SK-N-SH (cell line): ENCODE data around the gene SBF2. TPM values are rescaled to one million over a fixed set of nuclear protein-coding genes. Genes with fewer than 3 reads are reported as not detected.

Experiments
- CTCF ChIA-PET: fragments of 300-600, 350-600 bp; formaldehyde crosslinking; extraction: SDS; loops from one replicate; lab custom pipeline; 2021; lab: Yijun Ruan, JAX
- POLR2A ChIA-PET: fragments of 350-600 bp; sonication (Branson Sonifier 250); formaldehyde crosslinking; extraction: SDS; loops from one replicate; lab custom pipeline; 2020; ENCODE audit warnings: antibody characterized with exemption, inconsistent platforms; lab: Yijun Ruan, JAX
- DNase-seq: peaks from one replicate; pipeline ENCODE4 v3.0.0; 2012
- H2AFZ ChIP-seq: fragments of 200-600 bp; sonication (generic); 2 replicates; pipeline ENCODE4 v1.8.1; 2016; ENCODE audit warnings: antibody characterized with exemption, mild to moderate bottlenecking, low read depth
- H3F3A ChIP-seq: fragments of 200-600 bp; sonication (generic); replicated peaks from 2 replicates; pipeline ENCODE3; 2016; ENCODE audit warnings: antibody characterized with exemption, mild to moderate bottlenecking; ENCODE audit not compliant: insufficient read depth
- H3K27ac ChIP-seq, 2 experiments: fragments of 200-500 bp in 1 of 2; fragments of 200-600 bp in 1 of 2; sonication (Bioruptor generic) in 1 of 2; sonication (generic), shearing (Covaris generic) in 1 of 2; 2 replicates each; pipeline versions ENCODE4 v1.5.1 to v1.6.1; 2014 to 2016; ENCODE audit warnings: low read depth in 2 of 2, inconsistent platforms in 1 of 2, low read length in 1 of 2, mild to moderate bottlenecking in 1 of 2, mixed read lengths in 1 of 2
- H3K27me3 ChIP-seq: fragments of 200-600 bp; sonication (generic), shearing (Covaris generic); 2 replicates; pipeline ENCODE4 v1.6.1; 2016; ENCODE audit warnings: mixed run types; ENCODE audit not compliant: insufficient read depth
- H3K36me3 ChIP-seq, 2 experiments: fragments of 200-500 bp in 1 of 2; fragments of 200-600 bp in 1 of 2; sonication (Bioruptor generic) in 1 of 2; sonication (generic) in 1 of 2; replicated peaks in 1 of 2; 2 replicates each; pipeline versions ENCODE3 to v1.5.1; 2014 to 2016; ENCODE audit warnings: low read length in 1 of 2, mild to moderate bottlenecking in 1 of 2; ENCODE audit not compliant: insufficient read depth in 2 of 2, control insufficient read depth in 1 of 2
- H3K4me1 ChIP-seq, 2 experiments: fragments of 200-500 bp in 1 of 2; fragments of 200-600 bp in 1 of 2; sonication (Bioruptor generic) in 1 of 2; sonication (generic), shearing (Covaris generic) in 1 of 2; 2 replicates each; pipeline versions ENCODE4 v1.5.1 to v1.6.1; 2014 to 2016; ENCODE audit warnings: low read depth in 1 of 2, low read length in 1 of 2, mixed run types in 1 of 2; ENCODE audit not compliant: insufficient read depth in 2 of 2, control insufficient read depth in 1 of 2
- H3K4me2 ChIP-seq: fragments of 200-600 bp; sonication (generic), shearing (Covaris generic); 2 replicates; pipeline ENCODE4 v1.6.1; 2017; ENCODE audit warnings: mixed run types
- H3K4me3 ChIP-seq, 2 experiments: fragments of 200-500 bp in 1 of 2; fragments of 200-600 bp in 1 of 2; sonication (Bioruptor generic) in 1 of 2; sonication (generic), shearing (Covaris generic) in 1 of 2; 2 replicates each; pipeline versions ENCODE4 v1.5.1 to v1.8.1; 2014 to 2016; ENCODE audit warnings: low read depth in 2 of 2, inconsistent platforms in 1 of 2, low read length in 1 of 2, mild to moderate bottlenecking in 1 of 2, mixed read lengths in 1 of 2, moderate library complexity in 1 of 2
- H3K79me2 ChIP-seq: fragments of 200-600 bp; sonication (generic); 2 replicates; pipeline ENCODE4 v1.8.1; 2017; ENCODE audit warnings: mild to moderate bottlenecking; ENCODE audit not compliant: insufficient read depth
- H3K9ac ChIP-seq: fragments of 200-600 bp; sonication (generic); 2 replicates; pipeline ENCODE4 v1.6.1; 2017; ENCODE audit warnings: mixed run types
- H3K9me2 ChIP-seq: fragments of 200-600 bp; sonication (generic); 2 replicates; pipeline ENCODE4 v1.6.1; 2017; ENCODE audit warnings: mixed run types
- H3K9me3 ChIP-seq: fragments of 200-600 bp; sonication (generic); 2 replicates; pipeline ENCODE4 v1.6.1; 2017; ENCODE audit warnings: mixed run types, mild to moderate bottlenecking, moderate library complexity
- H4K20me1 ChIP-seq: fragments of 200-600 bp; sonication (generic); 2 replicates; pipeline ENCODE4 v1.6.1; 2017; ENCODE audit warnings: mild to moderate bottlenecking, mixed run types; ENCODE audit not compliant: insufficient read depth
- ELF1 ChIP-seq: IDR thresholded peaks from 2 replicates; pipeline ENCODE4 v1.4.0; 2012
- EZH2phosphoT487 ChIP-seq: fragments of 200-600 bp; sonication (generic); IDR thresholded peaks from 2 replicates; pipeline ENCODE4 v1.6.1; 2017; ENCODE audit warnings: low read depth, mixed run types, mild to moderate bottlenecking, antibody characterized with exemption, moderate library complexity, borderline replicate concordance
- FOXJ3 ChIP-seq: sonication (generic); formaldehyde crosslinking; IDR thresholded peaks from 2 replicates; pipeline ENCODE4 v1.5.1; 2020; ENCODE audit warnings: mild to moderate bottlenecking, missing genetic modification reagents
- FOXM1 ChIP-seq: IDR thresholded peaks from 2 replicates; pipeline ENCODE4 v1.4.0; 2012; ENCODE audit warnings: low read depth, mild to moderate bottlenecking
- GABPA ChIP-seq: IDR thresholded peaks from 2 replicates; pipeline ENCODE4 v1.4.0; 2012; ENCODE audit warnings: low read depth, mild to moderate bottlenecking
- MEF2A ChIP-seq: IDR thresholded peaks from 2 replicates; pipeline ENCODE4 v1.4.0; 2012; ENCODE audit warnings: low read depth, borderline replicate concordance
- NFIC ChIP-seq: IDR thresholded peaks from 2 replicates; pipeline ENCODE4 v1.4.0; 2012; ENCODE audit warnings: borderline replicate concordance
- RXRA ChIP-seq: IDR thresholded peaks from 2 replicates; pipeline ENCODE4 v1.4.0; 2012; ENCODE audit warnings: low read depth, mild to moderate bottlenecking, borderline replicate concordance
- SIN3A ChIP-seq: IDR thresholded peaks from 2 replicates; pipeline ENCODE4 v1.6.1; 2012; ENCODE audit warnings: low read depth, mild to moderate bottlenecking, low read length, moderate library complexity, borderline replicate concordance
- TCF12 ChIP-seq: IDR thresholded peaks from 2 replicates; pipeline ENCODE4 v1.4.0; 2012
- WGBS: methylation state at CpG from one replicate; pipeline ENCODE4 v1.1.6; 2017; ENCODE audit warnings: low lambda C conversion rate; 5-methylcytosine and 5-hydroxymethylcytosine counted together
- polyA plus RNA-seq, 3 experiments: library from polyadenylated mRNA; depleted of rRNA; stranded (reverse); fragments of >200 nt; gene quantifications; 2 replicates each; pipeline ENCODE4 v1.2.3, GENCODE V29; 2012
- TF ChIP-seq, protein P1 (sequence below): IDR thresholded peaks from 2 replicates; pipeline ENCODE4 v1.4.0; 2012; ENCODE audit warnings: low read depth
- TF ChIP-seq, protein P2 (sequence below): IDR thresholded peaks from 2 replicates; pipeline ENCODE4 v1.6.1; 2012; ENCODE audit warnings: mild to moderate bottlenecking, low read depth, low read length, moderate library complexity
- TF ChIP-seq, protein P3 (sequence below): IDR thresholded peaks from 2 replicates; pipeline ENCODE4 v1.4.0; 2012; ENCODE audit warnings: low read depth, borderline replicate concordance
- TF ChIP-seq, protein P4 (sequence below): IDR thresholded peaks from 2 replicates; pipeline ENCODE4; 2012
- TF ChIP-seq, protein P5 (sequence below): fragments of 150-350 bp; IDR thresholded peaks from 2 replicates; pipeline ENCODE4 v1.6.1; 2016; ENCODE audit warnings: mild to moderate bottlenecking, low read depth, low read length
- TF ChIP-seq, protein P6 (sequence below): fragments of 200-600 bp; sonication (generic); IDR thresholded peaks from 2 replicates; pipeline ENCODE4 v1.6.1; 2017; ENCODE audit warnings: antibody characterized with exemption, mild to moderate bottlenecking, moderate library complexity

SBF2 gene
- polyA plus RNA-seq, 1 of the 3 experiments (the other 2 are of a cell fraction) = 23.0 TPM

DNA sequence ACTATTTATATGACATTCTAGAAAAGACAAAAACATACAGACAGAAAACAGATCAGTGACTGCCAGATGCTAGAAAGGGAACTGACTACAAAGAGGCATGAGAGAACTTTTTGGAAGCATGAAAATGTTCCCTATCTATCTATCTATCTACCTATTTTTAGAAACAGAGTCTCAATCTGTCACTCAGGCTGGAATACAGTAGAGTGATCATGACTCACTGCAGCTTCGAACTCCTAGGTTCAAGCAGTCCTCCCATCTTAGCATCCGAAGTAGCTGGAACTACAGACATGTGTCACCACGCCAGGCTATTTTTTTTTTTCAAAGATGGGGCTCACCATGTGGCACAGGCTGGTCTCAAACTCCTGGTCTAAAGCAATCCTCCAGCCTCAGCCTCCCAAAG is 6.9 kb downstream of the SBF2 start:
- no peaks in the 10 kb centered on the region for H3K9me3 ChIP-seq
- TF ChIP-seq MEF2A = peak; percentile 21; the same call in 1 of the 2 replicates
- no peak for TF ChIP-seq TCF12
- TF ChIP-seq, protein P1, sequence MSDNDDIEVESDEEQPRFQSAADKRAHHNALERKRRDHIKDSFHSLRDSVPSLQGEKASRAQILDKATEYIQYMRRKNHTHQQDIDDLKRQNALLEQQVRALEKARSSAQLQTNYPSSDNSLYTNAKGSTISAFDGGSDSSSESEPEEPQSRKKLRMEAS = no peak
- no peak for TF ChIP-seq FOXM1
- no peak for TF ChIP-seq GABPA
- DNase-seq = no peak
- no peak overlapping the region for H3K4me3 ChIP-seq
- no peak overlapping the region for H3K9ac ChIP-seq
- H4K20me1 ChIP-seq = peaks cover 55% of the 10 kb centered on the region
- H3K4me2 ChIP-seq = no peak overlapping the region
- no peaks in the 10 kb centered on the region for H3K27me3 ChIP-seq
- no peak overlapping the region for H3K27ac ChIP-seq
- WGBS = 69% methylated on average over 3 of the region's 3 CpGs
- H3K4me1 ChIP-seq = peaks cover 5 to 6% of the 10 kb centered on the region in 2 experiments; a peak in 3 of 4 replicates
- H3K79me2 ChIP-seq = peaks cover 98% of the 10 kb centered on the region
- POLR2A ChIA-PET = no interaction called here
- no peaks in the 10 kb centered on the region for H3K9me2 ChIP-seq
- H3F3A ChIP-seq = peaks cover 5% of the 10 kb centered on the region
- peaks cover 0 to 2% of the 10 kb centered on the region in 2 experiments for H3K36me3 ChIP-seq
- no peak overlapping the region for H2AFZ ChIP-seq
- CTCF ChIA-PET = interaction anchor here (0.9 kb wide), 1 partner anchor 20 kb away, joined by 3 read pairs; no protein-coding TSS in a partner anchor

DNA sequence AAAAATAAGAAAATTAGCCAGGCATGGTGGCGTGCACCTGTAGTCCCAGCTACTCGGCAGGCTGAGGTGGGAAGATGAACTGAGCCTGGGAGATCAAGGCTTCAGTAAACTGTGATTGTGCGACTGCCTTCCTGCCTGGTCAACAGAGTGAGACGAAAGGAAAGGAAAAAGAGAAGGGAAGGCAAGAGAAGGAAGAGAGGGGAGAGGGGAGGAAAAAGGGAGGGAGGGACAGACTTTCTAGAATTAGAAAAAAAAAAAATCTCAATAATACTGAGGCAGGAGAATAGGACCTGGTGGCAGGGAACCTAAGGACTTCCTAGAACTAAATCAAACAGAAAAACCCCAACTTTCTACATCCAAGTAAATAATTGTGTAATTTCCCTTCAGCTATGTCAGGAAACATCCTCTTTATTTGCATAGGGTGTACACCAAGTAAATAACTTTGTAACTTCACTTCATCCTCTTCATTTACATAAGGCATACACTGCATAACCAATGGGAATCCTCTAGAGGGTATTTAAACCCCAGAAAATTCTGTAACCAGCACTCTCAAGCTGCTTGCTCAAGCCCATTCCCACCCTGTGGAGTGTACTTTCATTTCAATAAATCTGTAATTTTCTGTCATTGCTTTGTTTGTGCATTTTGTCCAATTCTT is 8.7 kb downstream of the SBF2 start:
- WGBS = 89% methylated on average over 4 of the region's 4 CpGs
- Histone ChIP-seq H2AFZ (no peak overlapping the region), H3K4me3 (no peak overlapping the region), H3K36me3 (peaks cover 0 to 4% of the 10 kb centered on the region in 2 experiments), H3K4me2 (no peak overlapping the region), H3K9me2 (no peaks in the 10 kb centered on the region), H3K9ac (no peak overlapping the region), H3K4me1 (peaks cover 0 to 5% of the 10 kb centered on the region in 2 experiments; a peak in 1 of 4 replicates), H3F3A (peaks cover 5% of the 10 kb centered on the region), H4K20me1 (peaks cover 64% of the 10 kb centered on the region), H3K9me3 (no peaks in the 10 kb centered on the region), H3K79me2 (peaks cover 97% of the 10 kb centered on the region), H3K27me3 (no peaks in the 10 kb centered on the region), H3K27ac (no peak overlapping the region)
- POLR2A ChIA-PET = no interaction called here
- CTCF ChIA-PET = interaction anchor here (1.1 kb wide), 1 partner anchor 78 kb away, joined by 3 read pairs; no protein-coding TSS in a partner anchor
- DNase-seq = no peak
- TF ChIP-seq ELF1 (no peak), EZH2phosphoT487 (no peak), NFIC (no peak), SIN3A (no peak), FOXJ3 (CRISPR knock-in tag) (no peak), RXRA (no peak)
- TF ChIP-seq, protein P1 = no peak
- TF ChIP-seq, protein P2, sequence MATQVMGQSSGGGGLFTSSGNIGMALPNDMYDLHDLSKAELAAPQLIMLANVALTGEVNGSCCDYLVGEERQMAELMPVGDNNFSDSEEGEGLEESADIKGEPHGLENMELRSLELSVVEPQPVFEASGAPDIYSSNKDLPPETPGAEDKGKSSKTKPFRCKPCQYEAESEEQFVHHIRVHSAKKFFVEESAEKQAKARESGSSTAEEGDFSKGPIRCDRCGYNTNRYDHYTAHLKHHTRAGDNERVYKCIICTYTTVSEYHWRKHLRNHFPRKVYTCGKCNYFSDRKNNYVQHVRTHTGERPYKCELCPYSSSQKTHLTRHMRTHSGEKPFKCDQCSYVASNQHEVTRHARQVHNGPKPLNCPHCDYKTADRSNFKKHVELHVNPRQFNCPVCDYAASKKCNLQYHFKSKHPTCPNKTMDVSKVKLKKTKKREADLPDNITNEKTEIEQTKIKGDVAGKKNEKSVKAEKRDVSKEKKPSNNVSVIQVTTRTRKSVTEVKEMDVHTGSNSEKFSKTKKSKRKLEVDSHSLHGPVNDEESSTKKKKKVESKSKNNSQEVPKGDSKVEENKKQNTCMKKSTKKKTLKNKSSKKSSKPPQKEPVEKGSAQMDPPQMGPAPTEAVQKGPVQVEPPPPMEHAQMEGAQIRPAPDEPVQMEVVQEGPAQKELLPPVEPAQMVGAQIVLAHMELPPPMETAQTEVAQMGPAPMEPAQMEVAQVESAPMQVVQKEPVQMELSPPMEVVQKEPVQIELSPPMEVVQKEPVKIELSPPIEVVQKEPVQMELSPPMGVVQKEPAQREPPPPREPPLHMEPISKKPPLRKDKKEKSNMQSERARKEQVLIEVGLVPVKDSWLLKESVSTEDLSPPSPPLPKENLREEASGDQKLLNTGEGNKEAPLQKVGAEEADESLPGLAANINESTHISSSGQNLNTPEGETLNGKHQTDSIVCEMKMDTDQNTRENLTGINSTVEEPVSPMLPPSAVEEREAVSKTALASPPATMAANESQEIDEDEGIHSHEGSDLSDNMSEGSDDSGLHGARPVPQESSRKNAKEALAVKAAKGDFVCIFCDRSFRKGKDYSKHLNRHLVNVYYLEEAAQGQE = no peak
- TF ChIP-seq, protein P3, sequence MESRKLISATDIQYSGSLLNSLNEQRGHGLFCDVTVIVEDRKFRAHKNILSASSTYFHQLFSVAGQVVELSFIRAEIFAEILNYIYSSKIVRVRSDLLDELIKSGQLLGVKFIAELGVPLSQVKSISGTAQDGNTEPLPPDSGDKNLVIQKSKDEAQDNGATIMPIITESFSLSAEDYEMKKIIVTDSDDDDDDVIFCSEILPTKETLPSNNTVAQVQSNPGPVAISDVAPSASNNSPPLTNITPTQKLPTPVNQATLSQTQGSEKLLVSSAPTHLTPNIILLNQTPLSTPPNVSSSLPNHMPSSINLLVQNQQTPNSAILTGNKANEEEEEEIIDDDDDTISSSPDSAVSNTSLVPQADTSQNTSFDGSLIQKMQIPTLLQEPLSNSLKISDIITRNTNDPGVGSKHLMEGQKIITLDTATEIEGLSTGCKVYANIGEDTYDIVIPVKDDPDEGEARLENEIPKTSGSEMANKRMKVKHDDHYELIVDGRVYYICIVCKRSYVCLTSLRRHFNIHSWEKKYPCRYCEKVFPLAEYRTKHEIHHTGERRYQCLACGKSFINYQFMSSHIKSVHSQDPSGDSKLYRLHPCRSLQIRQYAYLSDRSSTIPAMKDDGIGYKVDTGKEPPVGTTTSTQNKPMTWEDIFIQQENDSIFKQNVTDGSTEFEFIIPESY = no peak
- TF ChIP-seq, protein P4, sequence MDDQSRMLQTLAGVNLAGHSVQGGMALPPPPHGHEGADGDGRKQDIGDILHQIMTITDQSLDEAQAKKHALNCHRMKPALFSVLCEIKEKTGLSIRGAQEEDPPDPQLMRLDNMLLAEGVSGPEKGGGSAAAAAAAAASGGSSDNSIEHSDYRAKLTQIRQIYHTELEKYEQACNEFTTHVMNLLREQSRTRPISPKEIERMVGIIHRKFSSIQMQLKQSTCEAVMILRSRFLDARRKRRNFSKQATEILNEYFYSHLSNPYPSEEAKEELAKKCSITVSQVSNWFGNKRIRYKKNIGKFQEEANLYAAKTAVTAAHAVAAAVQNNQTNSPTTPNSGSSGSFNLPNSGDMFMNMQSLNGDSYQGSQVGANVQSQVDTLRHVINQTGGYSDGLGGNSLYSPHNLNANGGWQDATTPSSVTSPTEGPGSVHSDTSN = no peak
- TF ChIP-seq, protein P5, sequence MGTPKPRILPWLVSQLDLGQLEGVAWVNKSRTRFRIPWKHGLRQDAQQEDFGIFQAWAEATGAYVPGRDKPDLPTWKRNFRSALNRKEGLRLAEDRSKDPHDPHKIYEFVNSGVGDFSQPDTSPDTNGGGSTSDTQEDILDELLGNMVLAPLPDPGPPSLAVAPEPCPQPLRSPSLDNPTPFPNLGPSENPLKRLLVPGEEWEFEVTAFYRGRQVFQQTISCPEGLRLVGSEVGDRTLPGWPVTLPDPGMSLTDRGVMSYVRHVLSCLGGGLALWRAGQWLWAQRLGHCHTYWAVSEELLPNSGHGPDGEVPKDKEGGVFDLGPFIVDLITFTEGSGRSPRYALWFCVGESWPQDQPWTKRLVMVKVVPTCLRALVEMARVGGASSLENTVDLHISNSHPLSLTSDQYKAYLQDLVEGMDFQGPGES = no peak
- TF ChIP-seq, protein P6, sequence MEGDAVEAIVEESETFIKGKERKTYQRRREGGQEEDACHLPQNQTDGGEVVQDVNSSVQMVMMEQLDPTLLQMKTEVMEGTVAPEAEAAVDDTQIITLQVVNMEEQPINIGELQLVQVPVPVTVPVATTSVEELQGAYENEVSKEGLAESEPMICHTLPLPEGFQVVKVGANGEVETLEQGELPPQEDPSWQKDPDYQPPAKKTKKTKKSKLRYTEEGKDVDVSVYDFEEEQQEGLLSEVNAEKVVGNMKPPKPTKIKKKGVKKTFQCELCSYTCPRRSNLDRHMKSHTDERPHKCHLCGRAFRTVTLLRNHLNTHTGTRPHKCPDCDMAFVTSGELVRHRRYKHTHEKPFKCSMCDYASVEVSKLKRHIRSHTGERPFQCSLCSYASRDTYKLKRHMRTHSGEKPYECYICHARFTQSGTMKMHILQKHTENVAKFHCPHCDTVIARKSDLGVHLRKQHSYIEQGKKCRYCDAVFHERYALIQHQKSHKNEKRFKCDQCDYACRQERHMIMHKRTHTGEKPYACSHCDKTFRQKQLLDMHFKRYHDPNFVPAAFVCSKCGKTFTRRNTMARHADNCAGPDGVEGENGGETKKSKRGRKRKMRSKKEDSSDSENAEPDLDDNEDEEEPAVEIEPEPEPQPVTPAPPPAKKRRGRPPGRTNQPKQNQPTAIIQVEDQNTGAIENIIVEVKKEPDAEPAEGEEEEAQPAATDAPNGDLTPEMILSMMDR = no peak
